HCT116 (cell line): ENCODE data around the gene ZDHHC19. TPM values are rescaled to one million over a fixed set of nuclear protein-coding genes. Genes with fewer than 3 reads are reported as not detected.

ENCODE experiments used
- ATAC-seq: fragments of 200-7000 bp; cut with Tn5 transposase; 2 replicates; pipeline ENCODE4 v1.9.1; 2020; ENCODE audit warnings: mild to moderate bottlenecking, moderate library complexity
- BruUV-seq: library from RNA; stranded (reverse); fragments of 400-500 nt; replicated peaks from 2 replicates; lab custom pipeline; 2021; lab: Mats Ljungman, UMichigan
- CTCF ChIA-PET: fragments of 300-600 bp; sonication (Branson Sonifier 250); formaldehyde crosslinking; loops from one replicate; lab custom pipeline; 2021; ENCODE audit warnings: antibody characterized with exemption; lab: Charles Lee
- POLR2A ChIA-PET: fragments of 300-600, 350-600 bp; sonication (Branson Sonifier 250); formaldehyde crosslinking; loops from one replicate; lab custom pipeline; 2021; ENCODE audit warnings: antibody characterized with exemption; lab: Charles Lee
- RAD21 ChIA-PET, 2 experiments: fragments of 300-600 bp; sonication (Branson Sonifier 250); formaldehyde crosslinking; loops; one replicate each; lab custom pipeline; 2023; ENCODE audit warnings: low total read pairs in 2 of 2; ENCODE audit not compliant: uncharacterized antibody in 2 of 2, unreplicated experiment in 2 of 2, low non-redundant PET in 1 of 2; lab: Charles Lee
- DNase-seq: peaks from one replicate; pipeline ENCODE4 v3.0.0-alpha.2; 2010; ENCODE audit warnings: low read depth, low spot score
- H2AFZ ChIP-seq: fragments of 200-600 bp; shearing (Covaris generic), sonication (generic); 2 replicates; pipeline ENCODE4 v1.6.1; 2017; ENCODE audit warnings: low read depth, mixed run types, mixed read lengths, antibody characterized with exemption, low read length; ENCODE audit not compliant: poor library complexity, severe bottlenecking
- H3K27ac ChIP-seq: 2 replicates; pipeline ENCODE4 v1.5.1; 2012; ENCODE audit warnings: low read depth, low read length
- H3K27me3 ChIP-seq: fragments of 200-600 bp; sonication (generic); 2 replicates; pipeline ENCODE4 v1.6.1; 2016; ENCODE audit warnings: mixed run types, low read length, mixed read lengths; ENCODE audit not compliant: insufficient read depth
- H3K36me3 ChIP-seq, 2 experiments: fragments of 200-500 bp in 1 of 2; fragments of 200-600 bp in 1 of 2; sonication (Bioruptor generic) in 1 of 2; sonication (generic) in 1 of 2; 2 replicates each; pipeline versions ENCODE4 v1.5.1 to v1.6.1; 2014 to 2016; ENCODE audit warnings: low read length in 2 of 2, inconsistent platforms in 1 of 2, mixed read lengths in 1 of 2, mixed run types in 1 of 2; ENCODE audit not compliant: insufficient read depth in 2 of 2, control insufficient read depth in 1 of 2
- H3K4me1 ChIP-seq, 2 experiments: fragments of 200-600 bp in 1 of 2; sonication (generic) in 1 of 2; 2 replicates each; pipeline versions ENCODE4 v1.5.1 to v1.6.1; 2012 to 2017; ENCODE audit warnings: low read length in 2 of 2, inconsistent platforms in 1 of 2, mild to moderate bottlenecking in 1 of 2, mixed read lengths in 1 of 2, mixed run types in 1 of 2, moderate library complexity in 1 of 2; ENCODE audit not compliant: insufficient read depth in 2 of 2, control insufficient read depth in 1 of 2
- H3K4me2 ChIP-seq: fragments of 200-600 bp; sonication (generic); 2 replicates; pipeline ENCODE4 v1.6.1; 2017; ENCODE audit warnings: mixed run types, low read length, mixed read lengths
- H3K4me3 ChIP-seq, 2 experiments: fragments of 200-600 bp in 1 of 2; sonication (generic) in 1 of 2; replicated peaks in 1 of 2; 2 replicates each; pipeline ENCODE4 v1.5.1; 2011 to 2016; ENCODE audit warnings: low read length in 2 of 2, control low read depth in 1 of 2, low read depth in 1 of 2, mild to moderate bottlenecking in 1 of 2, mixed read lengths in 1 of 2, mixed run types in 1 of 2
- H3K79me2 ChIP-seq: fragments of 200-600 bp; sonication (generic); 2 replicates; pipeline ENCODE4 v1.6.1; 2017; ENCODE audit warnings: mild to moderate bottlenecking, mixed run types, low read length, moderate library complexity, mixed read lengths; ENCODE audit not compliant: insufficient read depth
- H3K9ac ChIP-seq: fragments of 200-600 bp; sonication (generic); 2 replicates; pipeline ENCODE4 v1.6.1; 2016; ENCODE audit warnings: low read length, mixed read lengths
- H3K9me2 ChIP-seq: fragments of 200-600 bp; sonication (generic), shearing (Covaris generic); 2 replicates; pipeline ENCODE4 v1.6.1; 2017; ENCODE audit warnings: mixed run types, mild to moderate bottlenecking, moderate library complexity; ENCODE audit not compliant: insufficient read depth
- H3K9me3 ChIP-seq, 2 experiments: fragments of 200-500 bp in 1 of 2; fragments of 200-600 bp in 1 of 2; sonication (Bioruptor generic) in 1 of 2; sonication (generic) in 1 of 2; 2 replicates each; pipeline ENCODE4 v1.6.1; 2014 to 2017; ENCODE audit warnings: low read length in 2 of 2, mixed read lengths in 2 of 2, inconsistent platforms in 1 of 2, low read depth in 1 of 2, mild to moderate bottlenecking in 1 of 2, mixed run types in 1 of 2, moderate library complexity in 1 of 2; ENCODE audit not compliant: control insufficient read depth in 1 of 2, insufficient read depth in 1 of 2
- H4K20me1 ChIP-seq: fragments of 200-600 bp; sonication (generic), shearing (Covaris generic); 2 replicates; pipeline ENCODE4 v1.6.1; 2017; ENCODE audit warnings: mixed run types, mild to moderate bottlenecking, moderate library complexity; ENCODE audit not compliant: insufficient read depth
- ATF3 ChIP-seq: IDR thresholded peaks from 2 replicates; pipeline ENCODE4 v1.6.1; 2012
- CBX3 ChIP-seq: IDR thresholded peaks from 2 replicates; pipeline ENCODE4 v1.6.1; 2012; ENCODE audit warnings: low read depth
- CEBPB ChIP-seq: IDR thresholded peaks from 2 replicates; pipeline ENCODE4 v1.6.1; 2012; ENCODE audit warnings: low read depth
- CTCF ChIP-seq, 3 experiments: fragments of 200-600 bp in 1 of 3; sonication (generic) in 1 of 3; IDR thresholded peaks in 2 of 3; conservative IDR thresholded peaks in 1 of 3; 2 replicates each; pipeline ENCODE4 v1.5.1; 2012 to 2017; ENCODE audit warnings: low read depth in 2 of 3, low read length in 2 of 3, antibody characterized with exemption in 1 of 3, borderline replicate concordance in 1 of 3, control low read depth in 1 of 3, mild to moderate bottlenecking in 1 of 3, mixed read lengths in 1 of 3, mixed run types in 1 of 3, moderate library complexity in 1 of 3; ENCODE audit not compliant: insufficient read depth in 1 of 3
- EZH2 ChIP-seq: fragments of 200-600 bp; sonication (generic); IDR thresholded peaks from 2 replicates; pipeline ENCODE4 v1.6.1; 2017; ENCODE audit warnings: antibody characterized with exemption, mixed run types
- EZH2phosphoT487 ChIP-seq: fragments of 200-600 bp; IDR thresholded peaks from 2 replicates; pipeline ENCODE4 v1.6.1; 2018; ENCODE audit warnings: antibody characterized with exemption, borderline replicate concordance
- FOSL1 ChIP-seq: IDR thresholded peaks from 2 replicates; pipeline ENCODE4 v1.6.1; 2012; ENCODE audit warnings: low read depth
- MAX ChIP-seq: IDR thresholded peaks from 2 replicates; pipeline ENCODE4 v1.6.1; 2012
- RAD21 ChIP-seq: IDR thresholded peaks from 2 replicates; pipeline ENCODE4 v1.6.1; 2012; ENCODE audit warnings: low read depth, mild to moderate bottlenecking
- TCF7L2 ChIP-seq: IDR thresholded peaks from 2 replicates; pipeline ENCODE4 v1.7.0; 2011; ENCODE audit warnings: borderline replicate concordance, inconsistent platforms; ENCODE audit not compliant: insufficient read depth, insufficient read length; ENCODE audit errors: extremely low read depth
- YY1 ChIP-seq: IDR thresholded peaks from 2 replicates; pipeline ENCODE4 v1.6.1; 2011; ENCODE audit warnings: low read length, low read depth, moderate library complexity, mild to moderate bottlenecking; ENCODE audit not compliant: insufficient replicate concordance; ENCODE audit errors: extremely low read depth
- intact Hi-C: fragments of 100-400 bp; cut with micrococcal nuclease; formaldehyde crosslinking; loops from 2 replicates; pipeline ENCODE4 v1.10.0; 2022
- total RNA-seq: library from RNA; stranded (reverse); gene quantifications from one replicate; pipeline ENCODE4 v1.2.1, GENCODE V29; 2021; ENCODE audit not compliant: unreplicated experiment

ZDHHC19 gene
- total RNA-seq, 1 experiment from 2014 or later = not detected

- BruUV-seq = no TSS peak
- H3K79me2 ChIP-seq = no peaks in the 10 kb centered on the region
- CTCF ChIA-PET = interaction anchor here (1.3 kb wide), 1 partner anchor 18 kb away, joined by 5 read pairs; no protein-coding TSS in a partner anchor
- no peak overlapping the region for H3K4me2 ChIP-seq
- no peaks in the 10 kb centered on the region for H4K20me1 ChIP-seq
- no peaks in the 10 kb centered on the region for H3K9me2 ChIP-seq
- ATAC-seq = no peak
- no peak overlapping the region for H3K4me3 ChIP-seq
- RAD21 ChIA-PET = no interaction called here
- H3K9ac ChIP-seq = no peak overlapping the region
- DNase-seq = no peak
- no peaks in the 10 kb centered on the region for H3K27me3 ChIP-seq
- H3K9me3 ChIP-seq = no peaks in the 10 kb centered on the region
- H3K36me3 ChIP-seq = peaks cover 0 to 2% of the 10 kb centered on the region in 2 experiments; a peak in 1 of 4 replicates
- TF ChIP-seq EZH2 (no peak), RAD21 (no peak), MAX (no peak), ATF3 (no peak), CEBPB (no peak), YY1 (no peak), CBX3 (no peak), CTCF (IDR thresholded peaks at IDR 0.05 in 2 of 3, conservative IDR thresholded peaks at IDR 0.05 in 1 of 3; ENCODE audit: borderline replicate concordance in 1 of 3, insufficient read depth in 1 of 3, low read depth in 2 of 3, low read length in 2 of 3) (no peak), TCF7L2 (no peak), EZH2phosphoT487 (no peak), FOSL1 (no peak)
- POLR2A ChIA-PET = no interaction called here
- H3K4me1 ChIP-seq = no peaks in the 10 kb centered on the region
- intact Hi-C loops = no loop called here
- no peak overlapping the region for H2AFZ ChIP-seq
- H3K27ac ChIP-seq = no peak overlapping the region
These were observed 24.4 kb upstream of the ZDHHC19 start for GRCh38 chr3:196235452-196236122.
